LNCAP (cell line): ENCODE results near the gene JRKL.

Source experiments
- TF ChIP-seq, protein P1 (sequence below): fragments of 450-650 bp; IDR thresholded peaks from 2 replicates; pipeline ENCODE4 v1.5.1; 2017; ENCODE audit warnings: mild to moderate bottlenecking

The JRKL gene

DNA sequence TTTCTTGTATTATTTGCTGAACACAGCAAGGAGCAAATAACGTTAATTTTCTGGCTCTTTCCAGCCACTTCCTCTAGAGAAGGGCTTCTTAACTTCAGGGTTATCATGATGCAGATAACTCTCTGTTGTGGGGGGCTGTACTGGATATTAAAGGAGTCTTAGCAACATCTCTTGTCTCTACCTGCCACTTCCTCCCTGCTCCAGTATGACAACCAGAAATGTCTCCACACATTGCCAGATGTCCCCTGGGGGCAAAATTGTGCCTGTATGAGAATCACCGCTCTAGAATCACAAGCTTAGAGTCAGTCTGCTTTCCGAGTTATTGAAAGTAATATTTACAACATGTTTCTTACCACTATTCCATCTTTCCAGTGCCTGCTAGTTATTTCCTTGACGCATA is 6.8 kb downstream of the JRKL start:
- TF ChIP-seq, protein P1, sequence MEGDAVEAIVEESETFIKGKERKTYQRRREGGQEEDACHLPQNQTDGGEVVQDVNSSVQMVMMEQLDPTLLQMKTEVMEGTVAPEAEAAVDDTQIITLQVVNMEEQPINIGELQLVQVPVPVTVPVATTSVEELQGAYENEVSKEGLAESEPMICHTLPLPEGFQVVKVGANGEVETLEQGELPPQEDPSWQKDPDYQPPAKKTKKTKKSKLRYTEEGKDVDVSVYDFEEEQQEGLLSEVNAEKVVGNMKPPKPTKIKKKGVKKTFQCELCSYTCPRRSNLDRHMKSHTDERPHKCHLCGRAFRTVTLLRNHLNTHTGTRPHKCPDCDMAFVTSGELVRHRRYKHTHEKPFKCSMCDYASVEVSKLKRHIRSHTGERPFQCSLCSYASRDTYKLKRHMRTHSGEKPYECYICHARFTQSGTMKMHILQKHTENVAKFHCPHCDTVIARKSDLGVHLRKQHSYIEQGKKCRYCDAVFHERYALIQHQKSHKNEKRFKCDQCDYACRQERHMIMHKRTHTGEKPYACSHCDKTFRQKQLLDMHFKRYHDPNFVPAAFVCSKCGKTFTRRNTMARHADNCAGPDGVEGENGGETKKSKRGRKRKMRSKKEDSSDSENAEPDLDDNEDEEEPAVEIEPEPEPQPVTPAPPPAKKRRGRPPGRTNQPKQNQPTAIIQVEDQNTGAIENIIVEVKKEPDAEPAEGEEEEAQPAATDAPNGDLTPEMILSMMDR, result no peak

DNA sequence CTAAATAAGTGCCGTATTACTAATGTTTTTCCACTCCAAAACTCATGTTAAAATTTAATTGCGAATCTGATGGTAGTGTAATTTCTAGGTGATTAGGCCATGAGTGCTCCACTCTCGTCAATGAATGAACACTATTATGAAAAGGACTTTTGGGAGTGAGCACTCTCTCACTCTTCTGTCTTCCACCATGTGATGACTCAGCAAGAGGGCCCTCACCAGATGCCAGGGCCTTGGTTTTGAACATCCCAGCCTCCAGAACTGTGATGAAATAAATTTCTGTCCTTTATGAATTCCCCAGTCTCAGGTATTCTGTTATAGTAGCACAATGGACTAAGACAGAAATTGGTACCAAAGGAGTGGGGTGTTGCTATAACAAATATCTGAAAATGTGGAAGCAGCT is 8.1 kb downstream of the JRKL start:
- TF ChIP-seq, protein P1, result no peak

DNA sequence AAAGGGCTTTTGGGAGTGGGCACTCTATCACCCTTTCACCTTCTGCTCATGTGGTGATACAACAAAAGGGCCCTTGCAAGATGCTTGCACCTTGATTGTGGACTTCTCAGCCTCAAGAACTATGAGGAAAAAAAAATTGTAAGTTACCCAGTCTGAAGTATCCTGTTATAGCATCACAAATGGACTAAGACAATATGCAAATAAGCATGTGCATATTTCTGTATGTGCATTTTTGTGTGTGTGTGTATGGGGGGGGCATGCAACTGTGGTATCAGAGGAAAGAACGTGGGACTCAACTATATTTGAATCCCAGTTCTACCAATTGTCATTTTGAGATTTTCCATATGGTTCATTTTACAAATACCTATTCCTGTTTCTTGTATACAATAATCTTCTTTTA is 10.9 kb downstream of the JRKL start:
- TF ChIP-seq, protein P1, result no peak

DNA sequence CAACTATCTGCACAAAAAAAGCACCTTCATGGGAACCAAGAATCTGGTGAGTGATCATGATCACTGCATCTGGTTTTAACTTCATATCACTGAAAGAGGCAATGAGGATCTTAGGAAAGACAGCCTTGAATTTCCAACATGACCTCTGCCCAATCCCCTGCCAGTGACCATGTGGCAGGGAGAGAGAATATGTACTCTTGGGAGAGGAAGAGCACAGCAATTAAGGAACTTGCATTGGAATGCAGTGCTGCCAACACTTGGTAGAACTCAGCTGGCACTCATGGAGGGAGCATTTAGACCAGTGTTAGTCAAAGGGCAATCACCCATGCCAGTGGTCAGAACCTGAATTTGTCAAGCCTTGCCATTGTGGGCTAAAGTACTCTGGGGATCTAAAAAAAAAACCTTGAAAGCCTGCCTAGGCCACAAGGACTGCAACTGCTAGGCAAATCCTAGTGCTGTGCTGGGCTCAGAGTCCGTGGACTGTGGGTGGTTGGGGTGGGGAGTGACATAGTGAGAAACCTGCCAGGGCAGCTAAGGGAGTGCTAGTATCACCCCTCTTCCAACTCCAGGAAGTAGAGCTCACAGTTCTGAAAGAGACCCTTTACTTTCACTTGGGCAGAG is 23.1 kb downstream of the JRKL start:
- TF ChIP-seq, protein P1, result no peak

DNA sequence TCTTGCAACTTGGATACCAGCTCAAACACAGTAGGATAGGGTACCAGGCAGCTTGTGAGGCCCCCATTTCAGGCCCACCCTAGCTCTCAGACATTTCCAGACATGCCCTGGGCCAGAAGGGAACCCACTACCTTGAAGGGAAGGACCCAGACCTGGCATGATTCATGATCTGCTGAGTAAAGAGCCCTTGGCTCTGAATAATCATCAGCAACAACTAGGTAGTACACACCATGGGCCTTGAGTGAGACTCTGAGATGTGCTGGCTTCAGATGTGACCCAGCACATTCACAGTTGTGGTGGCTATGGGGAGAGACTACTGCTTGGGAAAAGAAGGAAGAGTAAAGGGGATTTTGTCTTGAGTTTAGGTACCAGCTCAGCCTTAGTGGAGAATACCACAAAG is 23.6 kb downstream of the JRKL start:
- TF ChIP-seq, protein P1, result no peak

DNA sequence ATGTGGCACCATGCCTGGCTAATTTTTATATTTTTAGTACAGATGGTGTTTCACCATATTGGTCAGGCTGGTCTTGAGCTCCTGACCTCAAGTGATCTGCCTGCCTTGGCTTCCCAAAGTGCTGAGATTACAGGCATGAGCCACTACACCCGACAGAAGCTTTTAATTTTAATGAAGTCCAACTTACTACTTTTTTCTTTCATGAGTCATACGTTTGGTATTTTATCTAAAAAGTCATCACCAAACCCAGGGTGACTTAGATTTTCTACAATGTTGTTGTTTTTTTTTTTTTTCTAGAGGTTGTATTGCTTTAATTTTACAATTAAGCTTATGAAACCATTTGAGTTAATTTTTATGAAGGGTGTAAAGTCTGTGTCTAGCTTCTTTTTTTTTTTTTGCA is 34.9 kb downstream of the JRKL start:
- TF ChIP-seq, protein P1, result no peak

DNA sequence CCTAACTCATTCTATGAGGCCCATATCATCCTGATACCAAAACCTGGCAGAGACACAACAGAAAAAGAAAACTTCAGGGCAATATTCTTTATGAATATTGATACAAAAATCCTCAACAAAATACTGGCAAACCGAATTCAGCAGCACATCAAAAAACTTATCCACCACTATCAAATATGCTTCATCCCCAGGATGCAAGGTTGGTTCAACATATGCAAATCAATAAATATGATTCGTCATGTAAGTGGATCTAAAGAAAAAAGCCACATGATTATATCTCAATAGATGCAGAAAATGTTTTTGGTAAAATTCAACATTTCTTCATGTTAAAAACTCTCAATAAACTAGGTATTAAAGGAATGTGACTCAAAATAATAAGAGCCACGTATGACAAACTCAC is 40.9 kb downstream of the JRKL start:
- TF ChIP-seq, protein P1, result no peak
